H1 (cell line): ENCODE measurements around the gene SLC43A3. TPM values are rescaled to one million over a fixed set of nuclear protein-coding genes. Genes with fewer than 3 reads are reported as not detected.

Experiments
- PHF8 ChIP-seq: fragments of 200-600 bp; sonication (generic); conservative IDR thresholded peaks from 2 replicates; pipeline ENCODE4 v1.7.1; 2012; ENCODE audit warnings: low read depth, mild to moderate bottlenecking, inconsistent platforms, low read length, moderate library complexity
- polyA plus RNA-seq, 7 experiments: library from polyadenylated mRNA; depleted of rRNA in 3 of 7; stranded (reverse) in 5 of 7; unstranded in 2 of 7; fragments of >200 nt in 5 of 7; fragments of 200-250 nt in 2 of 7; gene quantifications; 1 replicate in 5 of 7; 2 replicates in 1 of 7; 4 replicates in 1 of 7; pipeline versions ENCODE4 v1.2.1 to v1.2.3, GENCODE V29; 2011 to 2013; ENCODE audit warnings: missing spikeins in 2 of 7, mixed read lengths in 2 of 7
- total RNA-seq: library from RNA; stranded (reverse); fragmentation: NEBNext Ultra II Directional; extraction: Animal tissue kit (Norgen Biotek cat#: 25700); gene quantifications from 2 replicates; pipeline ENCODE4 v1.2.1, GENCODE V29; 2021

The SLC43A3 gene
- total and polyA plus RNA-seq, 2 of the 8 experiments (the other 6 are each of a cell fraction or from before 2014, with no cell fraction given), result 31.8 to 67.8 TPM

- TF ChIP-seq PHF8, result no peak
Measured at GRCh38 chr11:57409321-57410100, 17.4 kb downstream of the SLC43A3 start (continued).
